DMS53 treated with DMSO at 0.1 percent for 48 hours (cell line): ENCODE results near the gene MED14.

Source experiments
- DNase-seq: peaks from one replicate; lab custom pipeline; 2025; ENCODE audit not compliant: unreplicated experiment; lab: John Stamatoyannopoulos, UW

MED14 gene

GRCh38 chrX:40663880-40664630 is 71.3 kb downstream of the MED14 start:
- DNase-seq = no peak

- DNase-seq = no peak
Measured at GRCh38 chrX:40663078-40663740, 72.1 kb downstream of the MED14 start.

- DNase-seq = no peak
Measured at GRCh38 chrX:40661489-40661888, 73.9 kb downstream of the MED14 start.

DNA sequence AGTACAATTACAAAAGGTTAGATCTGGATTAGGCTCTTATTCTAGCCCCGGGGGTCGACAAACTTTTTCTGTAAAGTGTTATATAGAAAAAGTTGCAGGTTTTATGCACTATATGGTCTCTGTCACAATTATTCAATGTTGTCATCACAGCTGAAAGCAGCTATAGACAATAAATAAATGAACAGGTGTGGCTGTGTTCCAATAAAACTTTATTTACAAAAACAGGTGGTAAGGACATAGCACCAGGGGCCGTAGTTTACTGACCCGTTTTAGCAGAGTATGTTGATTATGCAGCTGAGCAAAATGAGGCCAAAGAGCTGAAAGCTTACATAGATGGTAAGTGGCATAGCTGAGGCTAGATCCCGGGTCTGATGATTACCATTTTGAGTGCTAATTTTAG is 75.0 kb downstream of the MED14 start:
- DNase-seq = no peak

DNA sequence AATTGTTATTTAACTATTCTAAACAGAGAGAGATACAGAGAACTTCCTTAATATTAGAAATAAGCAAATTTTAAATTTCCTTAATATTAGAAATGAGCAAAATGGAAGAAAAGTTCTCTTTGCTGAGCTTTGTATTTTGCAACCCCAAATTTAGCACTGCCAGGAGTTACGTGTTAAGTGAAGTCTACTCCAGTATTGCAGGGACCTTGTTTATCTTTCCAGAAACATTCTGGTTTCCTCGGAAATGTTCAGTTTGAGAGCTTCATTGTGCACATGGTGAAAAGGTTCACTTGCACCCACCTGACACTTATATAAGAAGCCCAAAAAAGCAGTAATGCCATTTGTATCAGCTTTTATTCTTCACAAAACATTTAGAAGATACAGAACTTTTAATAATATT is 81.8 kb downstream of the MED14 start:
- no peak for DNase-seq

- no peak for DNase-seq
Measured at GRCh38 chrX:40652664-40653063, 82.7 kb downstream of the MED14 start.

GRCh38 chrX:40651620-40652223 is 83.6 kb downstream of the MED14 start:
- peak; percentile 53 for DNase-seq

GRCh38 chrX:40647307-40648197 is 87.8 kb downstream of the MED14 start, which contains the start of gene CXorf38:
TSS of gene CXorf38 (minus strand) at chrX:40647561. CDS start at chrX:40647520, 41 bp downstream.
- peak; percentile 77 for DNase-seq

DNA sequence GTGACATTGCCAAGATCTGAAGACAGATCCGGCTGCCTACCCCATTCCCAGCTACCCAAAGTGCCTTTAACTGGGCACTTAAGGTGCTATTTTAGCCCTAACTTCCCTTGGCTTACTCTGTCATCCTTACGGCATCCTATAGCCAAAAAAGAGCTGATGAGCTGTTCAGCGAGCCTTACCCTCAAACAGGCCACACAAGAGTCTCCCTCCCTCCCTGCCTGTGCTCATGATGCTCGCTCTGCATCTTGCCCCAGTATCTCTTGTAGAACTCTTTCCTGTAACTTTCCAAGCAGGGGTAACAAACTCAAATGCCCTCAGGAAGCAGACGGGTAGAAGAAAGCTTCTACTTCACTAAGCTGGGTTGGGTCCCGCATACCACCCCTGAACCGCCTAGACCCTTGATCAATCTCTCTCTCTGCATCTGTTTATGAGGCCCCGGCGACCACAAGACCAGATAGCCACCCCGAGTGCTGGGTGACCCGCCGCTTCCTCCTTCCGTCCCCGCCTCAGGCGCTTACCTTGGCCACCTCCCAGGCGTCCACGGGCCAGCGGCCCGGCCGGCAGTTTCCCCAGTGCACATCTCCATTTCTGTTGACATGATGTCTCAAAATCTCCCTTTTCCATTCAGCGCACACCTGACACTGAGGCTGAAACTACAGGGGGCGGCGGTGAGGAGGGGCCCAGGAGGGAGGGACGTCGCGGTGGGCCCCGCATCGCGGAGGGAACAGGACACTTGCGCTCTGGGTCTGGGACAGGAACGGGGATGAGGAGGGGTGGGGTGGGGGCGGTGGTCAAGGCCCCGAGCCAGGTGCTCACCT is 88.6 kb downstream of the MED14 start:
- DNase-seq = no peak

GRCh38 chrX:40644821-40645358 is 90.5 kb downstream of the MED14 start:
- no peak for DNase-seq

DNA sequence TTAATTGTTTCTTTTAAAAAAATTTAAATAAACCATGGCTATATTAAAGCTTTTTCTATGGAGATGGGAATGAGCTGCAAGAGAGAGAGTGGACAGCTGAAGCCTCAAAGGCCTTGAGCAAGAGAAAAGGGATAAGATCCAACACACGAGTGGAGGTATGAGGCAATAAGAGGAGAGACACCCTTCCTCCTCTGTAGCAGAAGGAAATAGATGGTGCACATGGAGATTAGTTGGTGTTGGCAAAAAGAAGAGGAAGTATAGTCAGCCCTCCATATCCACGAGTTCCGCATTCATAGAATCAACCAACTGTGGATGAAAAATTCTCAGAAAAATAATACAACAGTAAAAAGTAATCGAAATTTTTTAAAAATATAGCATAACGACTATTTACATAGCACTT is 91.2 kb downstream of the MED14 start:
- DNase-seq = no peak

DNA sequence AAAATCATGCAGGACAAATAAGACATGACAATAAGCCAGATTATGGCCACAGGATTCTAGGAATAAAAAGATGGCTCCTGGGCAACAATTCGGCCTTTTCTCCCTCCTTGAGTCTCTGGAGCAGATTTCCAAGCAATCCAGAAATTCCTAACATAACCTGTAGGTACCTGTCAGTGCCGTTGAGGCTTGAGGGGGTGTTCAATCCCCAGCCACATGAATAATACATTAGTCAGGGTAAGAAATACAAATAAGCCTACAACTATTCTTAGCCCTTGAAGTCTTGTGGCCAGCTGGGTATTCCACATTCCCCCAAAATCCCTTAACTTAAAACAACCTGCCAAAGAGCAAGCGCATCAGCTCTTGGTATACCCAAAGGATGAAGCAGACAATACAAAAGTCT is 97.7 kb downstream of the MED14 start:
- no peak for DNase-seq

- no peak for DNase-seq
Measured at GRCh38 chrX:40632199-40632598, 103.1 kb downstream of the MED14 start.

DNA sequence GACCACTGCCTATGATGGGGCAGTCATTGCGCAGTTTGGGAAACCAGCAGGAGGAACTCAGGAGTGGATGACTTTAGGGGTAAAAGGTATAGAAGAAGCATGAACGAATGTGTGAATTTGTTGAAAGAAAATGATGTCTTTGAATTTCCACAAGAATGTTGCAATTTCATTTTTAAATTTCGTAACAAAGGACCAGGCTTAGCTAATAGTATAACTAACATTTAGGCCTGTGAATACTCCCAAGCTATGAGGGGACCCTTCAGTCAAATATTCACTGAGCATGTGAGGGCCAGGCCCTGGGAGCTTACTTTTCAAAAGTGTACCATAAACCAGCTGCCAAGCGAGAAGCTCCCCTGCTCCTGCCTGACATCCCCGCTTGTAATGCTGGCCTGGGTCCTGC is 106.8 kb downstream of the MED14 start:
- DNase-seq = no peak

DNA sequence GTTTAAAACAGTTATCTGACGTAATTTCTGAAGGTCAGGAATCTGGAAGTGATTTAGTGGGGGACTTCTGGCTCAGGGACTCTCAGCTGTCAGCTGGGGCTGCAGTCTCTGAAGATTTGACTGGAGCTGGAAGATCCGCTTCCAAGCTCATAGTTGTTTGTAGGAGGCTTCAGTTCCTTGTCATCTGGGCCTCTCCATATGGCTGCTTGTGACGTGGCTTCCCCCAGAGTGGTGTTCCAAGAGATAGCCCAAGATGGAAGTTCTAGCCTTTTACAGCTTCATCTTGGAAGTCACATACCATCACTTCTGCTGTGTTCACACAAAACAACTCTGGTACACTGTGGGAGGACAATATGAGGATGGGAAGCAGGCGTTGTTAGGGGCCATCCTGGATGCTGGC is 110.0 kb downstream of the MED14 start:
- DNase-seq = no peak

DNA sequence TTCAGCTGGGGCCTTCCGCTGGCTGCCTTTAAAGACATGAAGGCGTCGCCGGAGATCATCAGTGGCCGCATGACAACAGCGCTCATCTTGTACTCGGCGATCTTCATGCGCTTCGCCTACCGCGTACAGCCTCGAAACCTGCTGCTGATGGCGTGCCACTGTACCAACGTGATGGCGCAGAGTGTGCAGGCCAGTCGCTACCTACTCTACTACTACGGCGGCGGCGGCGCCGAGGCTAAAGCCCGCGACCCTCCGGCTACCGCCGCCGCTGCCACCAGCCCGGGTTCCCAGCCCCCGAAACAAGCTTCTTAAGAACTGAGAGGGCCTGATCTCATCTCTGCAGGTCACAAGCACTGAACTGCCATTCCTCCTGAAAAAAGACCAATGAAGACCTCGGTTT is 111.7 kb downstream of the MED14 start:
- no peak for DNase-seq

DNA sequence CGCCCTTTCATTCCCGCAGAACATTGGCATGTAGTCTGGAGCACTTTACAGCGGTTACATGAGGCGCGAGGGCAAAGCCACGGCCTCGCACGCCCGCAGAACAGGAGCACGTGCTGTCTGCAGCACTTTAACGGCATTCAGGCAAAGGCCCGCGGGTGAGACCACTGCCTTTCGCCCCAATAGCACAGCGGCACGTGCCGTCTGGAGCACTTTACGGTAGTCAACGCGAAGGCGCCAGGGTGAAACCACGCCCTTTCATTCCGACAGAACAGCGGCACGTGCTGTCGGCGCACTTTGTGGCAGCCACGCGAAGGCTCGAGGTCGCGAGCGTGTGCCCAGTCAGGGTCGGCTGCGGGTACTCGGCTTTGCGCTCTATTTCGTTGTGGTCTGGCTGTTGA is 112.2 kb downstream of the MED14 start, which contains the start of gene MPC1L:
Gene MPC1L, plus strand, starts transcription at position 290 of the 398 bp plus-strand sequence. CDS start 138 bp downstream, outside the sequence.
- DNase-seq = no peak

GRCh38 chrX:40622479-40623138 is 112.7 kb downstream of the MED14 start:
- no peak for DNase-seq

DNA sequence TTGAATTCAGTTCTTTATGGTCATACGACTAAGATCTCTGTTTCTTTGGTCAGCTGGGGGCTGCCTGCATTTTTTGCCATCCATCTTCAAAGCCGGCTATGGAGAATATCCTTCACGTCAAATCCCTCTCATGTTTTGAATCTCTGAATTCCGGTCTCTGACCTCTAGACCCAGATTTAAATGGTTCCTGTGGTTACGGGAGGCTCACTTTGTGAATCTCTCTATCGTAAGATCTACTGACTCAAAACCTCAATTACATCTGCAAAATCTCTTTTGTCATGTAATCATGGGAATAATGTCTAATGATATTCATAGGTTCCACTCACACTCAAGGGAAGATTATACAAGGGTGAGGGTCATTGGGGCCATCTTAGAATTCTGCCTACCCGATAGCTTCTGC is 117.8 kb downstream of the MED14 start:
- DNase-seq = no peak
